NCI-H748 treated with DMSO at 0.1 percent for 48 hours (cell line): ENCODE data around the gene MEIOB.
A peak's percentile ranks its signal among the peaks of the same experiment; 100 is the strongest.
"Not testable (repeated sequence)": the region's sequence is repeated elsewhere in the genome, so short reads cannot be mapped to it uniquely, and the experiment has no call there.

ENCODE experiments used
- DNase-seq: peaks from one replicate; lab custom pipeline; 2025; lab: John Stamatoyannopoulos, UW

Gene MEIOB

DNA sequence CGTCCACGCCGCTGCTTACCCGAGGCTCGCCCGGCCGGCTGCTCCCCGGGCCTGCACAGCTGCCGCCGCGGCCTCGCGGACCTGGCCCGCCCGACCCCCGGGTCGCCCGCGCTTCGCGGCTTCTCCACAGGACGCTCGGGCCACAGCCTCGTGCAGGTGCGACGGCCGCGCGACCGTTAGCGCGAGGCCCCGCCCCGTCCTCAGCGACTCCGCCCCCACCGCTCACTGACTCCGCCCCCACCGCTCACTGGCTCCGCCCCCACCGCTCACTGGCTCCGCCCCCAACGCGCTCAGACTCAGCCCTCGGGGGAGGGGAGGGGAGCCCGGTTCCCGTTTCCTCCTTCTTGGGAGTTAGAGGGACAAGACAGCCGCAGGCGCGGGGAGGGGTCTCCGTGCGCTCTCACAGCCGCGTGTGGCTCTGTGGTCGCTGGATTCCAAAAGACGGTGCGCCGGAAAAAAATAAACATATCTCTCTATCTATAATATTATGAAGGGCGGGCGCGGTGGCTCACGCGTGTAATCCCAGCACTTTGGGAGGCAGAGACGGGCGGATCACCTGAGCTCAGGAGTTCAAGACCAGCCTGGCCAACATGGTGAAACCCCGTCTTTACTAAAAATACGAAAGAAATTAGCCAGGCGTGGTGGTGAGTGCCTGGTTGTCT lies at the start of gene MEIOB:
TSS of gene MEIOB (minus strand) at position 191 of the 662 bp plus-strand sequence. CDS start 3,989 bp downstream, outside the sequence.
- DNase-seq, result no peak

- no peak for DNase-seq
These were observed 48.8 kb upstream of the MEIOB start for GRCh38 chr16:1920727-1921171.

DNA sequence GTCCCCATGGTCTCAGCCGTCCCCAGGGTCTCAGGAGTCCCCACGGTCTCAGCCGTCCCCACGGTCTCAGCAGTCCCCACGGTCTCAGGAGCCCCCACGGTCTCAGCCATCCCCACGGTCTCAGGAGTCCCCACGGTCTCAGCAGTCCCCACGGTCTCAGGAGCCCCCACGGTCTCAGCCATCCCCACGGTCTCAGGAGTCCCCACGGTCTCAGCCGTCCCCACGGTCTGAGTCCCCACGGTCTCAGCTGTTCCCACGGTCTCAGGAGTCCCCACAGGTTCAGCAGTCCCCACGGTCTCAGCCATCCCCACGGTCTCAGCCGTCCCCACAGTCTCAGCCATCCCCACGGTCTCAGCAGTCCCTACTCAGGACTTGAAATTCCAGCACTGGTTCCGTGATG lies 48.2 kb upstream of the MEIOB start:
- DNase-seq, result not testable (repeated sequence)

DNA sequence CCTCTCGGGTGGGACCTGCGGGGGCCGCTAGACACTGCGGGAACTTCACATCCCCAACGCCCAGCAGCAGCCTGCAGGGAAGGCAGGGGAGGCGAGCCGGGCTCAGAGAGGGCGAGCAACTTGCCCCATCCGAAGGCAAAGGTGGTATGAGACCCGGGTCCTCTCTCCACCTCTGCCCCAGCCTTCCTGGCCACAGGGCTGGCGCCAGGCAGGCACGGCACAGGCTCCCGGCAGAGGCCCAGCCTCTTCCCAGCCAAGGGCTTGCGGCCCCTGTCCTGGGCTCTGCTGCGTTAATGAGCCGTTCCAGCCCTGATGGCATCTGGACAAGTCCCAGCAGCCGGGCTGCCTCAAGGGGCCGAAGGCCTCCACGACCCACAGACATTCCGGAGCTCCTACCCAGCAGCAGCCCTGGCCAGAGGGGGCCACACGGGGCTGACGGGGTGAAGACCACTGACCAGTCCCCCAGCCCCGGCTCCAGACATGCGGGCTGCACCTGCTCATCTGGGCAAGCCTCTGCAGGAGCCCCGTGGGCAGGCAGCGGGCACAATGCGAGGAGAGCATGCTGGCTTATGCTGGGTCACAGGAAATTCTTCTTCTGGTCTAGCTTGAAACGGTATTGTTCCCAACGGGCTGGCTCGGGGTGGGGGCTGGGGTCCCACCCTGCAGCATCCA lies 47.5 kb upstream of the MEIOB start:
- no peak for DNase-seq

DNA sequence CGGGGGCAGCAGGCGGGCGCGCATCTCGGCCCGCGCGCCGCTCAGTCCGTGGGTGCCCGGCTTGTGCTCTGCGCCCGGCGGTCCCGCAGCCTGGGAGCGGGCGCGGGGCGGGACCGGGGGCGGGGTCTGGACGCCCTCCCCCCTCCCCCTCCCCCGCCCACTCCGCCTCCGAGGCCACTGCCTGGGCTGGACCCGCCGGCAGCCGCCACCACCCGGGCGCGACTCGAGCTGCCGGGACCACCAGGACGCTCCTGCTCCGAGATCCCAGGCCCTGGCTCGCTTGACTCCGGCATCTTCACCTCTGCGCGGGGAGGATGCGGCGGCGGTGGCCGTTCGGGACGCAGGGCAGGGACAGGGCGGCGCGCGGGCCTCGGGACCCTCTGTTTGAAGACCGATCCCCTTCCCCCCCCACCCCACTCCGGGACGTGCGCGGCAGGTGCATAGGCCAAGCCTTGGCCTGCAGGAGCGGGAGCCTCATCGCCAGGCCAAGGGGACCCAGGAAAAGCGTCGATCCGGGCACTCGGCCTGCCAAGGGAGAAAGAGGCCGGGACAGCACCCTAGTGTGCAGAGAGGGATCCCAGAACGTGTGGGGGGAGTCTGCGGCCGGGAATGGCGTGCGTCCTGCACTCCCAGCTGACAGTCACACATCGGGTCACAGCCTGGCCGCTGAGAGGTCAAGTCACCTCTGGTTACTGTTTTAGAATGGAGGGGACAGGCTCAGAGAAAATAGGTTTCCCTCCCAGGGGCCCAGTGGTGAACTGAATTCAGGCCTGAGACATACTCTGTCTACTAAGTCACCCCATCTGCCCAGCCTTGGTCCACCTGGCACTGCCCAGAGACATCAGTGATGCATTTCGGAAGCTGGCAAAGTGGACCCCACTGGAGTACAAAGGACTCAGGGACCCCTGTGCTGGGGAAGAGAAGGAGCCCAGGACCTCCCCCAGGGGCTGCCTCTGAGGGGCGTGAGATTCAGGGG lies 46.7 kb upstream of the MEIOB start, which contains the start of gene HS3ST6:
TSS of gene HS3ST6 (minus strand) at position 65 of the 976 bp plus-strand sequence. CDS start 92 bp downstream, outside the sequence.
- no peak for DNase-seq

- no peak for DNase-seq
These were observed 45.8 kb upstream of the MEIOB start for GRCh38 chr16:1917665-1918350.

- DNase-seq, result no peak
These were observed 45.2 kb upstream of the MEIOB start for GRCh38 chr16:1917056-1917664.

DNA sequence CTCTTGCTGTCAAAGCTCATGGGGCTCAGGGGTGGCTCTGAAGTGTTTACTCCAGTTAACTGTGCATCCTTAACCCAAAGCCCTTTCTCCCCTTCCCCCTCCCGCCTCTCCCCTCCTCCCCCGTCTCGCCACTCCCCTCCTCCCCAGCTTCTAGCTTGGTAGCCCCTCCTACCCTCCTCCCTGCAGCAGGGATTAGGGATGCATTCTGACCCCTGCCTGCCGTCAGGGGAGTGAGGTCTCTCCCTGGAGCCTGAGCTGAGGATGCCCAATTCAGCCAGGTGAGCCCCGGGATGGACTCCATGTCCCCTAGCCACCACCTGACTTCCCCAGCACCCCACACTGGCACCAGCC lies 44.7 kb upstream of the MEIOB start:
- no peak for DNase-seq

- no peak for DNase-seq
These were observed 44.0 kb upstream of the MEIOB start for GRCh38 chr16:1915732-1916639.

- no peak for DNase-seq
These were observed 43.0 kb upstream of the MEIOB start for GRCh38 chr16:1914988-1915387.

GRCh38 chr16:1914084-1914608 lies 42.2 kb upstream of the MEIOB start:
- no peak for DNase-seq

DNA sequence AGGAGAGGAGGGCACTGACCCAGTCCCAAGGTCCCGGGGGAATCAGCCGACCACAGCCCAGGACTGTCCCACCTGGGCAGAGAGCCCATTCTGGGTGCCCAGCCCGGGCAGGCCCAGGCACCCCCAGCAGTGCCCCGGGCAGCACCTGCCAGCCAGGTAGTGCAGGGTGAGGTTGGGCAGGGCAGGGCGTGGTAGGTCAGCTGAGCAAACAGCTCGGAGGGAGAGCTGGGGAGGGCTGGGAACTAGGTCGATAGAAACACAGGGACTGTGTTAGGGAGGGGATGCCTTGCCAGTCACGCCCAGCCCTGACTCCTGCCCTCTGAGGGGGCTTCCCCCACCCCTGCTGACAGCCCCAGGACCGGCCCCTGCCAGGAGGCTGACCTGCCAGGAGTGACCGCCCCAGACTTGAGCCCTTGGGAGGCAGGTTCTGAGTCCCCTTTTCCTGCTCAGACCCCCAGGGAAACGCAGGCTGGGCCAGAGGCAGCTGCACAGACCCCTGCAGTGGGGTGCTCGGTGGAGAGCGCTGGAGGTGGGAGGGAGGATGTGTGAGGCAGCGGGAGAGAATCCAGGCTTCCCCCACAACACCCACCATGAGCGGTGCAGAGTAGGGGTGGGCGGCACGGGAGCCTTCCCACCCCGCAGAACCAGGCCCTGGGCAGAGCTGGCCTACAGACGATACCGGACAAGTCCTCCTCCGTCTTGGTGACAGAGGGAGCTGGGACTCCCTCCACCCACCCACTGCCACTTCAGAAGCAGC lies 41.5 kb upstream of the MEIOB start:
- DNase-seq, result peak; percentile 47

GRCh38 chr16:1912215-1912543 lies 40.2 kb upstream of the MEIOB start:
- DNase-seq, result no peak

GRCh38 chr16:1911467-1912214 lies 39.7 kb upstream of the MEIOB start:
- DNase-seq, result no peak

DNA sequence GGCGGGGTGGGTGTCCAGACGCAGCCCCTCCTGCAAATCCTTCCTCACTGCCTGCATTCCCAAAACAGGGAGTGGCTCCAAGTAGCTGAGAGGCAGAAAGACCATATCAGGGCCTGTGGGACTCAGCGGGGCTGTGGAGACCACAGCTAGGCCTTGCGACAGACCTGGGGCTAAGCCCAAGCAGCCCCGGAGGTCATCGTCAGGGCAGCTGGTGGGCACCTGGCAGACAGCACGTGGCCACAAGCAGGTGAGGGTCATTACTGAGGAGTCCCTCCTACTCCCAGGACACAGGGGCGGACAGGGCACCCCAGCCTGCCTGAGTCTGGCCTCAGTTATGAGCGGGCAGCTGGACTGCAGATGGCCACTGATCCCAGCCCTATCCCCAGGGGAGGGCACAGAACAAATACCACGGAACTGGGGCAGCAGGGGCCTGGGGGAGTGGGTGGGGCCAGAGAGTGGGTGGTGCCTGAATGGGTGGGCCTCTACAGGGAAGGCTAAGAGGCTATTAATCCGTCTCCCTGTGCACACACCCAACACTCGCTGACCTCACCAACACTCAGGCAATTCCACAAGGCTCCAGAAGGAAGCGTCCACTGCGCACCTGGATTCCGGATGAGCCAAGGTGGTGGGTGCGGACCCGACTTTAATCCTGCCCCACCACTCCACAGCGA lies 37.7 kb upstream of the MEIOB start:
- DNase-seq, result peak; percentile 19

DNA sequence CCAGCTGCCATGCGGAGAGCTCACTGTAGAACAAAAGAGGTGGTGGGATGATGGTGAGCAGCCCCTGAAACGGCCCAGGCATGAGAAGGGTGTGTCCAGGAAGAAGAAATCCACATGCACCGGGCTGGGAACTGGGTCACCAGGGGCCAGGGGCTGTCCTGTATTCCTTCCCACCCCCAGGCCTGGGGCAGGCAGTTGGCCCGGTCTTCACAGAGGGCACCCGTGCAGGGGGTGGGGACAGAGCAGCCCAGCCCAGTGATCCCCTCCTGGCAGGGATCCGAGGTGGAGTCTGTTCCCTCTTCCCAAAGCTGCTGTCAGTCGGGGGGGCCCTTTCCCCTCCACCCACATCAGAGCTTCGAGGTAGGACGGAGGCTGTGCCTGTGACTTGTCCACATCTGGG lies 37.0 kb upstream of the MEIOB start:
- DNase-seq, result no peak

DNA sequence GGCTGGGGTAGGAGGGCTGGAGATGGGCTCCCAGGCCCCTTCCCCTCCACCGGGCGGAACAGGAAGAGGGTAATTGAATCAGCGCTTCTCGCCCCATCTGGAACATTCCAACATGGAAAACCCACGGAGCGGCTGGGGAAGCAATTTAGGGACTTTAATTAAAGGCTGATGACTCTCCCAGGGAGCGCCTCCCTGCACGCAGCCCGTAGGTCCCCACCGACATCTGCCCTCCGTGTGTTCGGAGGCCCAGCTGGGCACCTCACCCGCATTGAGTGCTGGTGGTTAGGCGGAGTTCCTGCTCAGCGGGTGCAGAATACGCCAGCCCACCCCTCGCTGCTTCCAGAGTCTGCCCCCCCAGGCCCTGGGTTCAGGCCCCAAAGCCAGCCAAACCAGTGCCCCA lies 36.2 kb upstream of the MEIOB start:
- DNase-seq, result no peak

GRCh38 chr16:1907226-1907860 lies 35.4 kb upstream of the MEIOB start:
- no peak for DNase-seq
